Thyroid gland (tissue), 4 donors: ENCODE measurements around the gene KLHL35. TPM values are rescaled to one million over a fixed set of nuclear protein-coding genes. Genes with fewer than 3 reads are reported as not detected.

ENCODE experiments used
- DNase-seq, 2 donors: peaks; one replicate each; pipeline ENCODE4 v3.0.0-alpha.2; 2019
- H3K27ac ChIP-seq, 3 donors: fragments of 200-600 bp; sonication (generic); 1 replicate in 2 of 3; 2 replicates in 1 of 3; pipeline ENCODE4 v1.5.1; 2016 to 2019; ENCODE audit warnings: mild to moderate bottlenecking in 1 of 3, moderate library complexity in 1 of 3
- H3K27me3 ChIP-seq: fragments of 200-600 bp; sonication (generic); one replicate; pipeline ENCODE4 v1.5.1; 2019
- H3K36me3 ChIP-seq, 2 donors: fragments of 200-600 bp; sonication (generic); one replicate each; pipeline ENCODE4 v1.5.1; 2016 to 2019
- H3K4me1 ChIP-seq, 2 donors: fragments of 200-600 bp; sonication (generic); one replicate each; pipeline ENCODE4 v1.5.1; 2017 to 2019
- H3K4me3 ChIP-seq, 3 donors: fragments of 200-600 bp; sonication (generic); replicated peaks in 1 of 3; 1 replicate in 2 of 3; 2 replicates in 1 of 3; pipeline ENCODE4 v1.5.1; 2016; ENCODE audit warnings: mild to moderate bottlenecking in 1 of 3
- H3K9me3 ChIP-seq: fragments of 200-600 bp; sonication (generic); one replicate; pipeline ENCODE4 v1.5.1; 2017
- POLR2A ChIP-seq, 2 donors: fragments of 450-650 bp; IDR thresholded peaks; one replicate each; pipeline ENCODE4 v1.6.1; 2017; ENCODE audit warnings: antibody characterized with exemption in 2 of 2, mild to moderate bottlenecking in 2 of 2, moderate library complexity in 1 of 2
- WGBS, 2 donors: methylation state at CpG; one replicate each; pipeline ENCODE4 v1.1.5; 2017; 5-methylcytosine and 5-hydroxymethylcytosine counted together
- intact Hi-C: fragments of 100-400 bp; cut with DNase I; formaldehyde crosslinking; loops from one replicate; pipeline ENCODE4 v1.15.1; 2023
- total RNA-seq, 4 donors: library from RNA; depleted of rRNA; stranded (reverse); fragments of >200 nt; gene quantifications; one replicate each; pipeline ENCODE4 v1.2.3, GENCODE V29; 2016
- TF ChIP-seq, protein P1 (sequence below), 6 experiments: fragments of 200-600 bp in 3 of 6; fragments of 450-650 bp in 3 of 6; sonication (generic) in 3 of 6; IDR thresholded peaks; one replicate each; pipeline ENCODE4 v1.5.1; 2016 to 2019; ENCODE audit warnings: antibody characterized with exemption in 6 of 6, mild to moderate bottlenecking in 2 of 6, inconsistent platforms in 1 of 6, moderate library complexity in 1 of 6

KLHL35 gene
- total RNA-seq, 4 donors from 2014 or later = 1.1 to 3.6 (median 1.9) TPM

DNA sequence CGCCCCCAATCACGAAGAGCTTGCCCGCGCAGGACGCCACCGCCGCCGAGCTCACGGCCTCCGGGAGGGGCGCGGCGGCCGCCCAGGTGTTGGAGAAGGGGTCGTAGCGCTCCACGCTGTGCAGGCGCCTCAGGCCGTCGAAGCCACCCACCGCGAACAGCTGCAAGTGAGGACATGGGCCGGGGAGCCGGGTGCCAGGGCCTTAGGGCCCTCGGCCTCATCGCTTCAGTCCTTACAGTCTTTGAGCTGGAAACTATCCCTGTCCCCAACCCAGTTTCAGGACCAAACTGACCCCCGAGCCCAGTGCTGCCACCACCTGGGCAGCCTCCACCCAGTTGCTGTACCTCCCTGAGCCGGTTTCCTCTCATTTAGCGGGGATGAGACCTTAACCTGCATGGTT, 7.6 kb downstream of the KLHL35 start:
- intact Hi-C loops = no loop called here
- H3K36me3 ChIP-seq = no peaks in the 10 kb centered on the region
- no peaks in the 10 kb centered on the region for H3K27me3 ChIP-seq
- TF ChIP-seq, protein P1, sequence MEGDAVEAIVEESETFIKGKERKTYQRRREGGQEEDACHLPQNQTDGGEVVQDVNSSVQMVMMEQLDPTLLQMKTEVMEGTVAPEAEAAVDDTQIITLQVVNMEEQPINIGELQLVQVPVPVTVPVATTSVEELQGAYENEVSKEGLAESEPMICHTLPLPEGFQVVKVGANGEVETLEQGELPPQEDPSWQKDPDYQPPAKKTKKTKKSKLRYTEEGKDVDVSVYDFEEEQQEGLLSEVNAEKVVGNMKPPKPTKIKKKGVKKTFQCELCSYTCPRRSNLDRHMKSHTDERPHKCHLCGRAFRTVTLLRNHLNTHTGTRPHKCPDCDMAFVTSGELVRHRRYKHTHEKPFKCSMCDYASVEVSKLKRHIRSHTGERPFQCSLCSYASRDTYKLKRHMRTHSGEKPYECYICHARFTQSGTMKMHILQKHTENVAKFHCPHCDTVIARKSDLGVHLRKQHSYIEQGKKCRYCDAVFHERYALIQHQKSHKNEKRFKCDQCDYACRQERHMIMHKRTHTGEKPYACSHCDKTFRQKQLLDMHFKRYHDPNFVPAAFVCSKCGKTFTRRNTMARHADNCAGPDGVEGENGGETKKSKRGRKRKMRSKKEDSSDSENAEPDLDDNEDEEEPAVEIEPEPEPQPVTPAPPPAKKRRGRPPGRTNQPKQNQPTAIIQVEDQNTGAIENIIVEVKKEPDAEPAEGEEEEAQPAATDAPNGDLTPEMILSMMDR (IDR thresholded peaks at IDR 0.05) = peak in 1 of 6 experiments; percentile 19
- TF ChIP-seq POLR2A (IDR thresholded peaks at IDR 0.05) = no peak
- H3K27ac ChIP-seq = no peak overlapping the region
- H3K4me3 ChIP-seq = no peak overlapping the region
- H3K9me3 ChIP-seq = no peaks in the 10 kb centered on the region
- H3K4me1 ChIP-seq = peaks cover 0 to 12% of the 10 kb centered on the region in 2 donors
- 71% methylated on average over 13 to 14 of the region's 29 CpGs for WGBS, 2 donors
- DNase-seq = no peak

DNA sequence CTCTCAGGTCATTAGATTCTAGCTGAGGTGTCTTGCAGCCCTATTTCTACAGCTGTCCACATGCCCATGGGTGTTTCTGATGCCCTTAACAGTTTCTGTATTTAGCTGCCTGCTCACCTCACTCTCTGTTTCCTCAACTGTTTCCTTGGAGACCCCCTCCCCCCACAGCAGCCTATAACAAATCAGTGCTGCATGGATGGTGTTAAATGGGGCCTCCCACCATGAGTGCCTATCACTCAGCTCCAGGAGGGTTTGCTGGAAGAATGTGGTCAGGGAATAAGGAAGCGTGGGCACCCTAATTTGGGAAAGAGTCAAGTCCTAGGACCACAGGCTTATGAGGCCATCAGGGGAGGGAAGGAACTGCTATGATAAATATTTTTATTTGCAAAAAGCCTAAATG, 8.6 kb downstream of the KLHL35 start:
- Histone ChIP-seq H3K27me3 (no peaks in the 10 kb centered on the region), H3K4me3 (no peak overlapping the region), H3K4me1 (peaks cover 0 to 4% of the 10 kb centered on the region in 2 donors), H3K36me3 (no peaks in the 10 kb centered on the region), H3K9me3 (no peaks in the 10 kb centered on the region), H3K27ac (no peak overlapping the region)
- no peak for TF ChIP-seq POLR2A (IDR thresholded peaks at IDR 0.05)
- TF ChIP-seq, protein P1 (IDR thresholded peaks at IDR 0.05) = no peak
- DNase-seq = no peak
- intact Hi-C loops = no loop called here
- 100% methylated on average over 1 of the region's 1 CpG for WGBS, 2 donors

- no peaks in the 10 kb centered on the region for H3K27me3 ChIP-seq
- intact Hi-C loops = no loop called here
- DNase-seq = no peak
- no peaks in the 10 kb centered on the region for H3K9me3 ChIP-seq
- peaks cover 0 to 3% of the 10 kb centered on the region in 2 donors for H3K4me1 ChIP-seq
- H3K4me3 ChIP-seq = no peak overlapping the region
- WGBS, 2 donors = 66 to 70% methylated on average over 3 to 6 of the region's 9 CpGs
- no peak for TF ChIP-seq POLR2A (IDR thresholded peaks at IDR 0.05)
- TF ChIP-seq, protein P1 (IDR thresholded peaks at IDR 0.05) = no peak
- no peaks in the 10 kb centered on the region for H3K36me3 ChIP-seq
- H3K27ac ChIP-seq = no peak overlapping the region
Observed at GRCh38 chr11:75423721-75424120, 9.3 kb downstream of the KLHL35 start.

DNA sequence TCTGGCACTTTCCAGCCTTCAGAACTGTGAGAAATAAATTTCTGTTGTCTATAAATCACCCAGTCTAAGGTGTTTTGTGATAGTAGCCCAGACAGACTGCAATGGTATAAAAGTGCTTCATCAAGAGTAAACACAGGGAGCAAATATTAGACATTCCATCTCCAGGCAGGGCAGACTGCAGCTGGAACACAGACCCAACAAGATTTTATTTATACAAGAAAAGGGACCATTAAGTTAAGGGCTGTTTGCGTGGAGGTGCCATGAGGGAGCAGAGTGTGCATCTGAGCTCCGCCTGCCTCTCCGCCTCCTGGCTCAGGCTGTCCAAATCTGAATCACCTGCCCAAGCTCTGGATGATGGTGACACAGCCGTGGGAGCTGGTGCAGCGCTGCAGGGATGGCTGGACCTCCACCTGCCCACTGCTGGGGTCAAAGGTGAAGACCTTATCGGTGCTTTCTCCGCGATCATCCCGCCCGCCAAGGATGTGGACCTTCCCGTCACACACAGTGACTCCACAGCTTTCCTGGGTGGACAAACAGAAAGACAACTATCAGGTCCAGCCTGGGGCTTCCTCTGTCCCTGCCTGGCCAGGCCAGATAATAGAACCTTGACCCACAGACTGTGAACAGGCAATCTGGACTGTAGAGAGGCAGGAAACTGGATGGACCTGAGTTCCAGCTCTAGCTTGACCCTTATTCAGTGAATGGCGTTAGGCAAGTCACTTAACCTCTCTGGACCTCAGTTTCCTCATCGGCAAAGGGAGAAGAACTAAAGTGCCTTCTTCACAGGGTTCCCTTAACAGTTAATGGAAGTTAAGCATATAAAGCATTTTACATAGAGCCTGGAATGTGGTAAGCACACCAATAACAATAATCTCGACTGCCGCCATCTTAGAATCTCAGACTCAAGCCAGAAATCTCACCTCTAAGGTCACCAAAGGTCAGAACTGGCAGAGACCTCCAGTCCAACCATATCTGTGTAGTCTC, 10.5 kb downstream of the KLHL35 start:
- intact Hi-C loops = no loop called here
- WGBS, 2 donors = 91 to 92% methylated on average over 15 of the region's 15 CpGs
- DNase-seq = no peak

More for the DNA sequence above, 10.5 kb downstream of the KLHL35 start:
- Histone ChIP-seq H3K27me3 (no peaks in the 10 kb centered on the region), H3K9me3 (no peaks in the 10 kb centered on the region), H3K27ac (no peak overlapping the region), H3K4me3 (no peak overlapping the region), H3K4me1 (no peaks in the 10 kb centered on the region), H3K36me3 (no peaks in the 10 kb centered on the region)
- no peak for TF ChIP-seq POLR2A (IDR thresholded peaks at IDR 0.05)
- TF ChIP-seq, protein P1 (IDR thresholded peaks at IDR 0.05) = no peak
